ENCODE results near the gene TGFB3. TPM values are rescaled to one million over a fixed set of nuclear protein-coding genes. Genes with fewer than 3 reads are reported as not detected.

Gene TGFB3
- total RNA-seq, 2 donors from 2014 or later: 6.1 to 6.8 TPM

DNA sequence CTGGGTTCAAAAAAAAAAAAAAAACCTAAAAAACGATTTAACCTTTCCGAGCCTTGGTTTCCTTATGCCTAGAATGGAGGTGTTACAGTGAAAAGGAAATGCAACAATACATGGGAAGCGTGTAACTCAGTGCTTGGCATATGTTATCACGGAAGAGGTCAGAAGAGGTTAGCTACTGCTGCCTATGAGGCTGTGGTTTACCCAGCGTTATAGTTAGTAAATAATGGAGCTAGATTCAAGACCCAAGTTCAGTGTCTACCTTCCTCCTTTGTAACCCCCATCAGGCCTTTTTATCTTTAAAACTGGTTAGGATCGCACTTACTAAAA is 4.6 kb upstream of the TGFB3 start:
- Histone ChIP-seq H3K27me3 (ENCODE audit: control insufficient read depth, insufficient read depth, low read length, poor library complexity, severe bottlenecking) (peaks cover 7% of the 10 kb centered on the region), H3K9me3 (ENCODE audit: control insufficient read depth, low read length) (no peaks in the 10 kb centered on the region), H3K9ac (ENCODE audit: extremely low read depth, low read length, poor library complexity, severe bottlenecking) (peak overlapping the region; percentile 87), H3K4me1 (ENCODE audit: control insufficient read depth, insufficient read depth, low read length) (peaks cover 8% of the 10 kb centered on the region), H3K27ac (ENCODE audit: low read depth, low read length) (no peak overlapping the region), H3K4me3 (ENCODE audit: low read length) (peak overlapping the region; percentile 87), H3K36me3 (ENCODE audit: control insufficient read depth, insufficient read depth, low read length) (peaks cover 20% of the 10 kb centered on the region)
- no peak for DNase-seq
- H3K27me3 Mint-ChIP-seq (ENCODE audit: insufficient read depth): peaks cover 15% of the 10 kb centered on the region
- H3K4me1 Mint-ChIP-seq: peaks cover 35% of the 10 kb centered on the region
- peak overlapping the region; percentile 93 for H3K27ac Mint-ChIP-seq
- peaks cover 13% of the 10 kb centered on the region for H3K36me3 Mint-ChIP-seq (ENCODE audit: low read depth)
- TF ChIP-seq, protein P1, sequence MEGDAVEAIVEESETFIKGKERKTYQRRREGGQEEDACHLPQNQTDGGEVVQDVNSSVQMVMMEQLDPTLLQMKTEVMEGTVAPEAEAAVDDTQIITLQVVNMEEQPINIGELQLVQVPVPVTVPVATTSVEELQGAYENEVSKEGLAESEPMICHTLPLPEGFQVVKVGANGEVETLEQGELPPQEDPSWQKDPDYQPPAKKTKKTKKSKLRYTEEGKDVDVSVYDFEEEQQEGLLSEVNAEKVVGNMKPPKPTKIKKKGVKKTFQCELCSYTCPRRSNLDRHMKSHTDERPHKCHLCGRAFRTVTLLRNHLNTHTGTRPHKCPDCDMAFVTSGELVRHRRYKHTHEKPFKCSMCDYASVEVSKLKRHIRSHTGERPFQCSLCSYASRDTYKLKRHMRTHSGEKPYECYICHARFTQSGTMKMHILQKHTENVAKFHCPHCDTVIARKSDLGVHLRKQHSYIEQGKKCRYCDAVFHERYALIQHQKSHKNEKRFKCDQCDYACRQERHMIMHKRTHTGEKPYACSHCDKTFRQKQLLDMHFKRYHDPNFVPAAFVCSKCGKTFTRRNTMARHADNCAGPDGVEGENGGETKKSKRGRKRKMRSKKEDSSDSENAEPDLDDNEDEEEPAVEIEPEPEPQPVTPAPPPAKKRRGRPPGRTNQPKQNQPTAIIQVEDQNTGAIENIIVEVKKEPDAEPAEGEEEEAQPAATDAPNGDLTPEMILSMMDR (conservative IDR thresholded peaks at IDR 0.05): no peak
- peak overlapping the region; percentile 91 for H3K4me3 Mint-ChIP-seq
- 53 to 59% methylated on average over 4 to 6 of the region's 6 CpGs for WGBS, 2 experiments (ENCODE audit: insufficient coverage in 1 of 2, insufficient read length in 1 of 2)
- H3K9me3 Mint-ChIP-seq: no peaks in the 10 kb centered on the region

DNA sequence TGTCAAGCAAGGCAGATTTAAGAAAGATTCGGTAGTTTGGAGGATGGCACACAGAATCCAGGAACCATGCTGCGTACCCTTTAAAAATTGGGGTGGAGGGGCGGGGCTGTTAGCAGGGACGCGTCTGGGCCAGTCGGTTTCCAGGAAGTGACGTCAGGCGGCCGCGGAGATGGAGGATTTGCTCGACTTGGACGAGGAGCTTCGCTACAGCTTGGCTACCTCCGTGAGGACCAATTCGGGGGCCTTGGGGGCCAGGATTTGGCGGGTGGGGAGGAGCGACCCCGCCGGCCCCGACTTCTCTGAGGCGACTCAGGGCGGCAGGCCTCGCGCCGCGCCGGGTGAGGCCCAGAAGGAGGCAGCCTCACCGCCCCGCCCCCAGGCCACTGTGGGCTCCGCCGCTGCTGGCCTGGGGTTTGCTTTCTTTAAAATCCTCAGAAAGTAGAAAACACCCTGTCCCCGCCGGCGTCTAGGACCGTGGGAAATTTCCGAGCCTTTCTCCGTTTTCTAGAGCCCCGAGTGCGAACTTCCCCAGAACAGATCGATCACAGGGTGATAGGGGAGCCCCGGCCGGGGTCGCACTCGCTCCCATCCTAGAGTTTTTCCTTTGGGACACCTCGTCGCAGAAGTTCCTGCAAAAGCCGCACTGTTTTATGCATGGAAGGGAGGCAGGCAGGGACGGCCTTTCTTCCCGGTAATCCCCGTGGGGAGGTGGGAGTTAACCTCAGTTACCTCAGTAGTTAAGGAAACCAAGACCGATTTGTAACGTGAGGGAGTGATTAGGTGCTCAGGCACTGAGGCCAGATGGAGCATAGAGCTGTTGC is 4.0 kb upstream of the TGFB3 start, which contains the start of gene IFT43:
Gene IFT43 (plus strand): TSS at position 146 of the 821 bp plus-strand sequence. CDS start 24 bp downstream, at position 170.
- Mint-ChIP-seq H3K9me3 (no peaks in the 10 kb centered on the region), H3K4me1 (peaks cover 40% of the 10 kb centered on the region), H3K27me3 (ENCODE audit: insufficient read depth) (peaks cover 20% of the 10 kb centered on the region), H3K27ac (peak within 1 kb of the TSS; percentile 93), H3K4me3 (peak within 1 kb of the TSS; percentile 91), H3K36me3 (ENCODE audit: low read depth) (peaks cover 13% of the 10 kb centered on the region)
- Histone ChIP-seq H3K27ac (ENCODE audit: low read depth, low read length) (peak within 1 kb of the TSS; percentile 42), H3K27me3 (ENCODE audit: control insufficient read depth, insufficient read depth, low read length, poor library complexity, severe bottlenecking) (peaks cover 7% of the 10 kb centered on the region), H3K9me3 (ENCODE audit: control insufficient read depth, low read length) (no peaks in the 10 kb centered on the region), H3K9ac (ENCODE audit: extremely low read depth, low read length, poor library complexity, severe bottlenecking) (peak within 1 kb of the TSS; percentile 87), H3K36me3 (ENCODE audit: control insufficient read depth, insufficient read depth, low read length) (peaks cover 19% of the 10 kb centered on the region), H3K4me1 (ENCODE audit: control insufficient read depth, insufficient read depth, low read length) (peaks cover 7% of the 10 kb centered on the region), H3K4me3 (ENCODE audit: low read length) (peak within 1 kb of the TSS; percentile 87)
- WGBS, 2 experiments (ENCODE audit: insufficient coverage in 1 of 2, insufficient read length in 1 of 2): 0% methylated on average over 35 to 52 of the region's 52 CpGs
- DNase-seq: peak; percentile 93
- TF ChIP-seq, protein P1 (conservative IDR thresholded peaks at IDR 0.05): no peak

DNA sequence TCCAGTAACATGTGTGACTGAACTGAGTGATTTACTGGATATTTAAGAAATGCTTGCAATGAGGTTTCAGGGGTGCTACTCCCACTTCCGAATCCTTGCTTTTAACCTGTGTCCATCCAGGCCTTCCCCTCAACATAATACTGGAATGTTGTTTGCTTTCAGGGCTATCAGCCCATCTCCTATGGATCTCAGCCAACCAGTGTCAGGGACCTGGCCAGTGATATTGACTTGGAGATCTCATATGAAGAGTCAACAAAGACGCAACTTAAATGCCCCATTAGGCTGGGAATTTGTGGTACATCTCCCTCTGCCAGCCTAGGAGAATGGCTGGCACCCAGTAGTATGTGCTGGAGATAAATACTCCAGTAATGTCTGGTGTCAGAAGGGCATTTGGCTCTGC is 2.9 kb upstream of the TGFB3 start:
- Mint-ChIP-seq H3K27me3 (ENCODE audit: insufficient read depth) (peaks cover 31% of the 10 kb centered on the region), H3K4me3 (peak overlapping the region; percentile 91), H3K36me3 (ENCODE audit: low read depth) (peaks cover 5% of the 10 kb centered on the region), H3K9me3 (no peaks in the 10 kb centered on the region), H3K4me1 (peaks cover 52% of the 10 kb centered on the region), H3K27ac (peak overlapping the region; percentile 10)
- Histone ChIP-seq H3K36me3 (ENCODE audit: control insufficient read depth, insufficient read depth, low read length) (peaks cover 8% of the 10 kb centered on the region), H3K9ac (ENCODE audit: extremely low read depth, low read length, poor library complexity, severe bottlenecking) (no peak overlapping the region), H3K27me3 (ENCODE audit: control insufficient read depth, insufficient read depth, low read length, poor library complexity, severe bottlenecking) (peaks cover 7% of the 10 kb centered on the region), H3K27ac (ENCODE audit: low read depth, low read length) (no peak overlapping the region), H3K4me1 (ENCODE audit: control insufficient read depth, insufficient read depth, low read length) (peaks cover 7% of the 10 kb centered on the region), H3K9me3 (ENCODE audit: control insufficient read depth, low read length) (no peaks in the 10 kb centered on the region), H3K4me3 (ENCODE audit: low read length) (peak overlapping the region; percentile 87)
- WGBS, 2 experiments (ENCODE audit: insufficient coverage in 1 of 2, insufficient read length in 1 of 2): 77 to 84% methylated on average over 2 of the region's 2 CpGs
- TF ChIP-seq, protein P1 (conservative IDR thresholded peaks at IDR 0.05): no peak
- DNase-seq: no peak

All from endodermal cell (in vitro differentiated cells).